ENCODE data around the gene WBP1.
"Not testable (repeated sequence)": the region's sequence is repeated elsewhere in the genome, so short reads cannot be mapped to it uniquely, and the experiment has no call there.

WBP1 gene

GRCh38 chr2:74427551-74427950 lies 30.7 kb upstream of the WBP1 start:
- DNase-seq (ENCODE audit: low read depth in 4 of 4, low spot score in 1 of 4) = no peak

- DNase-seq (ENCODE audit: low read depth in 4 of 4, low spot score in 1 of 4) = no peak
Measured at GRCh38 chr2:74428675-74429074, 29.6 kb upstream of the WBP1 start.

- no peak for DNase-seq (ENCODE audit: low read depth in 4 of 4, low spot score in 1 of 4)
Measured at GRCh38 chr2:74429487-74430451, 28.5 kb upstream of the WBP1 start.

- no peak for DNase-seq (ENCODE audit: low read depth in 4 of 4, low spot score in 1 of 4)
Measured at GRCh38 chr2:74430502-74430901, 27.7 kb upstream of the WBP1 start.

- no peak for DNase-seq (ENCODE audit: low read depth in 4 of 4, low spot score in 1 of 4)
Measured at GRCh38 chr2:74436111-74436805, 22.0 kb upstream of the WBP1 start.

DNA sequence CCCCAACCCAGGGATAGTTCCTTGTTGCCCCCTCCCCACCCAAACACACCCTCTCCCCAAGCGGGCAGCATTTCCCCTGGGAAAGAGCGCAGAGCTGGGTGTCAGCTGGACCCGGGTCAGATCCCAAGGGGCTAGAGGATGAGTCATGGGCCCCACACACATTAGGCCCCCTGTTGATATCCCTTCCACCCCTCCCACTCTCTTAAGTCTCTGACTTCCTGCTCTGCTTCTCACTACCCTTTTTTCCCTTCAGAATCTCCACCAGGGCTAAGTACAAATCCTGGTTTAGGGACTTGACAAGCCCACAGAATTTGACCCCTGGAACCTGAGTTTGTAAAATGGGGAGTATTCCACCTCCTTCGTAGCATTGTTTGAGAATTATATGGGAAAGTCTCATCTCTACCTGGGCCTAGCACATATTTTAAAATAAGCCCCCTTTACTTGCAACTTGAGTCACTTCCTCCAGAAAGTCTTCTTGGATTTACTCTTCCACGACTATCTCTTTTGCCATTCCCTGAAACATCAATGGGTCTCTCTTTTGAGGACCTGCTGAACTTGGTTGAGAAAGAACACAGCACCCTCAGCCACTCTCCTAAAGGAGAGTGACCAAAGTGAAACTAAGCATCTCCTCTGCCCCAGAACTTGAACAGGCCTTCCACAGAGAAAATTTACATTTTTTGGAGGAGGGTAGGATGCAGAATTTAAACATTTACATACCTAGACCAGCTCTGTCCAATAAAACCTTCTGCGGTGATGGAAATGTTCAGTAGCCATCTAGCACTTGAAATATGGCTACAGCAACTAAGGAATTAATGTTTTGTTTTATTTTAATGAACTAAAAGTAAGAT lies 21.2 kb upstream of the WBP1 start:
- no peak for DNase-seq (ENCODE audit: low read depth in 4 of 4, low spot score in 1 of 4)

GRCh38 chr2:74438248-74438647 lies 20.0 kb upstream of the WBP1 start:
- DNase-seq (ENCODE audit: low read depth in 4 of 4, low spot score in 1 of 4) = no peak

DNA sequence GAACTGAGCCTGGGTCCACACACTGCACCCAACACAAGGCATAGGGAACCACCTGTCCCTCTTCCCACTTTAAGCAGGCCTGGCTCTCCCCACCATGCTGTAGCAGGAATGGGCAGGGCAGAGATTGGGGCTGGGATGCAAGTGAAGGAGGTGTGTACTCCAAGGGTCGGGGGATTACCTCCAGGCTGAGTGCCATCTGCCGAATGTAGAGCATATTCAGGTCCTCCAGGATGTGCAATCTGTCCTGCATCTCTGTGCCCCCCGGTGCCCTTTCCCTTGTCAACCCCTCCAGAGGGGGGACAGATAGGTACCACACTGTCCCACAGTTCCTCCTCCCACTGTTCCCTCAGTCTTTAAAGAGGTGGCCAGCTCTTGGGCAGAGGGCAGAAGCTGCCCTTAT lies 18.9 kb upstream of the WBP1 start:
- DNase-seq (ENCODE audit: low read depth in 4 of 4, low spot score in 1 of 4) = no peak

- DNase-seq (ENCODE audit: low read depth in 4 of 4, low spot score in 1 of 4) = no peak
Measured at GRCh38 chr2:74439803-74440377, 18.3 kb upstream of the WBP1 start.

- DNase-seq (ENCODE audit: low read depth in 4 of 4, low spot score in 1 of 4) = peak in 2 of 4 experiments; percentile 27 to 59
Measured at GRCh38 chr2:74440378-74441169, 17.7 kb upstream of the WBP1 start.

DNA sequence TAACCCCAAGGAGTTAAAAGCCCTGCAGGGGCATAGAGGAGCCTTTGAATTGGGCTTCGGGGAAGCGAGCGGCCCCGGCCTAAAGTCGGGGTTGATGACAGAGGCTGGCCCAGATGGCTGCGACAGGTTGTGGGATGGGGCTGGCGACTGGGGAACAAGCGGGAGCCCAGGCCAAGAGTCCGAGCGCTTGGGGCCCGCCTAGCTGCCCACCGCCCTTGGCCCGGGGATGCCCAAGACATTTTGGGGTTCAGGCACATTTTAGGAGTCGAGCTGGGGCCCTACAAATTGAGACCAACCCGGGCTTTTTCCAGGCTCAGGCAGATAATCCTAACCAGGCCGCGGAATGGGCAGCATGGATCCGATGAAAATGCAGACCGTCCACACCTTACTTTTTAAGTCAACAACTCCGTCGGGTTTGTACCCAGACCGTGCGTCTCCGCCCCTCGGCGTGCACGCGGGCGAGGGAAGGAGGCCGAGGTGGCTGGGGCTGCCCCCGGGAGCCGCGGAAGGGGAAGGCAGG lies 17.0 kb upstream of the WBP1 start:
- no peak for DNase-seq (ENCODE audit: low read depth in 4 of 4, low spot score in 1 of 4)

GRCh38 chr2:74441690-74442482 lies 16.4 kb upstream of the WBP1 start, which contains the start of gene RTKN:
TSS of gene RTKN (minus strand) at chr2:74441937. CDS start at chr2:74441816, 121 bp downstream.
- DNase-seq (ENCODE audit: low read depth in 4 of 4, low spot score in 1 of 4) = no peak

DNA sequence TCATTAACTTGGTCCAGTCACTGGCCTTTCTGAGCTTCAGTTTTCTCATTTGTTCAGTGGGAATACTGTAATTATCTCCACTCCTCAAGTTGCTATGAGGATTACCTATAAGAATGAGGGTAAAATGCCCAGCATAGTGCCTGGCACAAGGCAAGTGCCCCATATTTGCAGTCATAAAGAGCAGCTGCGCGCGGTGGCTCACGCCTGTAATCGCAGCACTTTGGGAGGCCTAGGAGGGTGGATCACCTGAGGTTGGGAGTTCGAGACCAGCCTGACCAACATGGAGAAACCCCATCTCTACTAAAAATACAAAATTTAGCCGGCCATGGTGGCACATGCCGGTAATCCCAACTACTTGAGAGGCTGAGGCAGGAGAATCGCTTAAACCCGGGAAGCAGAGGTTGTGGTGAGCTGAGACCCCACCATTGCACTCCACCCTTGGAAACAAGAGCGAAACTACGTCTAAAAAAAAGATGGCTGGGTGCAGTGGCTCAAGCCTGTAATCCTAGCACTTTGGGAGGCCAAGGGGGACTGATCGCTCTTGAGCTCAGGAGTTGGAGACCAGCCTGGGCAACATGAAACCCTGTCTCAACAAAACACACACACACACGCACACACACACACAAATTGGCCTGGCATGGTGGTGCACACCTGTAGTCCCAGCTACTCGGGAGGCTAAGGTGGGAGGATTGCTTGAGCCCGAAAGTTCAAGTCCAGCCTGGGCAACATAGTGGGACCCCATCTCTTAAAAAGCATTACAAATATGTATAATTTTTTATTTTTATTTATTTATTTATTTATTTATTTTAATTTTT lies 15.5 kb upstream of the WBP1 start:
- DNase-seq (ENCODE audit: low read depth in 4 of 4, low spot score in 1 of 4) = not testable (repeated sequence)

DNA sequence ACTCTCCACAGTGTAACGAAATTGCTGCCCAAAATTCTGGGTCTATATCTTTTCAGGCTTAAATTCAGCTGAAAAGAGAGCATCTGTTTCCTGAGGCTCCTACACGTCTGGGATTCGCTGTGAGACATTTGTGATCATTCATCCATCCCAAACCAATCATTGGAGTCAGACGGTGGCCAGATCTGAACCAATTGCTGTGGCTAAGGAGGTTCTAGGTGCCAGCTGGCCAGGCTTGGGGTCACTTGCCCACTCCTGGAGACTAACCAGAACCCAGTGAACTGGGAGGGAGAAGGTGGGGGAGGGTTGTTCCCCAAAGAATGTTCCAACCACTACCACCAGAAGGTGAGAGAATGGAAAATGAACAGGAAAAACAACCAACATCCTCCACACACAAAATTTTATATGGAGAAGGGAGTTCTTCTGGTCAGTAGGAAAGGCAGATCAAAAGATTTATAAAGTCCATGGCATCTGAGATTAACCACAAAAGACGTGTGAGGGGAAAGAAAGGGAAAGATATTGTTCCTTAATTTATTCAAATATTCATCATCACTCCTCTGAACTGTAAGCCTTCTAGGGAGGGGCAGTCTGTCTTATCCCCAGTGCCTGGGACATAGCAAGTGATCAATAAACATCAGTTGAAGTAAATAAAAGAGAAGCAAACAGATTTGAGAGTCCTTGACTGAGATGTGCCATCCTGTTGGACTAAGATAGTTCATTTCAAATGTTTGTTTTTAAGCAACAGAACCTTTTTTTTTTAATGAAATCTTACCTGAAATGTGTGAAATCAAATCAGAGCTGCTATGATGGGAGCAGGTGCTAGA lies 13.5 kb upstream of the WBP1 start:
- DNase-seq (ENCODE audit: low read depth in 4 of 4, low spot score in 1 of 4) = no peak

DNA sequence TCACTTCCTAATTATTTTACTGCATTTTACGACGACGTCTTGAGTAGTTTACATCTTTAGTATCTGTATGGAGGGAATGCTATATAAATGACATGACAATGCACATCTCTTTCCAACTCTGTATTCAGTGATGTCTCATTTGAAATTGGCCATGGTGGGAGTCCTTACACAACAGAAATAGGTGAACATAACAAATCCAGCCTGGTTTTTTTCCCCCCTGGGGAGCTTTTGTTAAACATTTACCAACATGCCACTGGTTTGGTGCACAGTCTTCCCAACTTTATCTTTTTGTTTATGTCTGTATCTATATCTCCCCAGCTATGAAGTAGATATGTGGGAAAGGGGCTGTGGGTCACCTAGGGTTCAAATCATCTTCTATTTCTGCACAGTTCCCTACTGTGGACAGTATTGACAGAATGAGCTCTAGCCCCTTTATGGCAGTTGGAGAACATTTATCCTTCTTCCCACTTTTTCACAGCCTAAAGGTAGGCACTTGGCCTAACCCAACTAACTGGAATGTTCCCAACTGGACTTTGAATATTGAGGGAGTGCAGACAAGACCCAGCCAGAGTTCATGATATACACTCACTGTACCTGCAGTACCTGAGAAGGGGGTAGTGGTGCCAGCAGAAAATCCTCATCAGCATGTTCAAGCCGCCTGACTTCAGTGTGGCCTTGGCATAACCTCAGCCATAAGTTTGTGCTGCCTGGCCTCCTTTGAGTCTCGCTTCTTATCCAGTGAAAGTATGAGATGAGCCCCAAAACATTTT lies 10.8 kb upstream of the WBP1 start:
- DNase-seq (ENCODE audit: low read depth in 4 of 4, low spot score in 1 of 4) = no peak

- DNase-seq (ENCODE audit: low read depth in 4 of 4, low spot score in 1 of 4) = no peak
Measured at GRCh38 chr2:74448771-74449170, 9.5 kb upstream of the WBP1 start.

All from stimulated activated CD4-positive, alpha-beta T cell treated with anti-CD3 and anti-CD28 coated beads, Interleukin-1b, Interleukin-23, amount 100 ng/mL, for 24 hours (primary cell).